T-helper 1 cell treated with Interleukin-12 subunit alpha and Interleukin-12 subunit beta and Interleukin-4 antibody, amounts not matched to agents 30 μg/mL and 1 μg/mL, for 36 hours (primary cell): Measurements from ENCODE around the gene MRPL53.
"Not testable (repeated sequence)": the region's sequence is repeated elsewhere in the genome, so short reads cannot be mapped to it uniquely, and the experiment has no call there.

Source experiments
- H3K27ac Mint-ChIP-seq: one replicate; pipeline ENCODE4 v1.8.0; 2021; ENCODE audit warnings: mild to moderate bottlenecking, mixed read lengths
- H3K27me3 Mint-ChIP-seq: one replicate; pipeline ENCODE4 v1.8.0; 2021; ENCODE audit warnings: low read depth, mixed read lengths
- H3K36me3 Mint-ChIP-seq: one replicate; pipeline ENCODE4 v1.8.0; 2021; ENCODE audit warnings: low read depth, mixed read lengths
- H3K4me1 Mint-ChIP-seq: one replicate; pipeline ENCODE4 v1.8.0; 2021; ENCODE audit warnings: low read depth, mixed read lengths
- H3K4me3 Mint-ChIP-seq: one replicate; pipeline ENCODE4 v1.8.0; 2021; ENCODE audit warnings: mild to moderate bottlenecking, moderate library complexity, mixed read lengths
- H3K9me3 Mint-ChIP-seq: one replicate; pipeline ENCODE4 v1.8.0; 2021; ENCODE audit warnings: mixed read lengths

MRPL53 gene

GRCh38 chr2:74474481-74474880, 2.0 kb upstream of the MRPL53 start:
- H3K36me3 Mint-ChIP-seq: peaks cover 33% of the 10 kb centered on the region
- peaks cover 27% of the 10 kb centered on the region for H3K4me1 Mint-ChIP-seq
- no peak overlapping the region for H3K4me3 Mint-ChIP-seq
- H3K9me3 Mint-ChIP-seq: no peaks in the 10 kb centered on the region
- H3K27me3 Mint-ChIP-seq: no peaks in the 10 kb centered on the region
- H3K27ac Mint-ChIP-seq: peak overlapping the region; percentile 17

- Mint-ChIP-seq H3K27ac (peak overlapping the region; percentile 98), H3K36me3 (peaks cover 28% of the 10 kb centered on the region), H3K4me3 (peak overlapping the region; percentile 98), H3K9me3 (no peaks in the 10 kb centered on the region), H3K4me1 (peaks cover 22% of the 10 kb centered on the region), H3K27me3 (no peaks in the 10 kb centered on the region)
Observed at GRCh38 chr2:74472945-74473258, 422 bp upstream of the MRPL53 start.

GRCh38 chr2:74471332-74472065, 981 bp downstream of the MRPL53 start:
- H3K4me3 Mint-ChIP-seq: peak overlapping the region; percentile 98
- no peaks in the 10 kb centered on the region for H3K9me3 Mint-ChIP-seq
- H3K4me1 Mint-ChIP-seq: peaks cover 22% of the 10 kb centered on the region
- peaks cover 24% of the 10 kb centered on the region for H3K36me3 Mint-ChIP-seq
- H3K27ac Mint-ChIP-seq: peak overlapping the region; percentile 98
- no peaks in the 10 kb centered on the region for H3K27me3 Mint-ChIP-seq

GRCh38 chr2:74470742-74471141, 1.7 kb downstream of the MRPL53 start:
- Mint-ChIP-seq H3K4me3 (peak overlapping the region; percentile 66), H3K27ac (peak overlapping the region; percentile 68), H3K4me1 (peaks cover 25% of the 10 kb centered on the region), H3K36me3 (peaks cover 24% of the 10 kb centered on the region)
- not testable (repeated sequence) for H3K9me3 Mint-ChIP-seq, H3K27me3 Mint-ChIP-seq

GRCh38 chr2:74464406-74464805, 8.1 kb downstream of the MRPL53 start:
- Mint-ChIP-seq H3K4me1 (peaks cover 20% of the 10 kb centered on the region), H3K36me3 (peaks cover 15% of the 10 kb centered on the region), H3K9me3 (no peaks in the 10 kb centered on the region), H3K4me3 (peak overlapping the region; percentile 99), H3K27ac (peak overlapping the region; percentile 77), H3K27me3 (no peaks in the 10 kb centered on the region)

GRCh38 chr2:74462786-74463105, 9.7 kb downstream of the MRPL53 start:
- H3K9me3 Mint-ChIP-seq: no peaks in the 10 kb centered on the region
- peaks cover 16% of the 10 kb centered on the region for H3K36me3 Mint-ChIP-seq
- H3K4me3 Mint-ChIP-seq: peak overlapping the region; percentile 41
- H3K4me1 Mint-ChIP-seq: peaks cover 27% of the 10 kb centered on the region
- H3K27me3 Mint-ChIP-seq: no peaks in the 10 kb centered on the region
- H3K27ac Mint-ChIP-seq: peak overlapping the region; percentile 31

- Mint-ChIP-seq H3K27ac (no peak overlapping the region), H3K9me3 (no peaks in the 10 kb centered on the region), H3K27me3 (no peaks in the 10 kb centered on the region), H3K36me3 (peaks cover 17% of the 10 kb centered on the region), H3K4me1 (peaks cover 28% of the 10 kb centered on the region), H3K4me3 (no peak overlapping the region)
Observed at GRCh38 chr2:74462054-74462785, 10.3 kb downstream of the MRPL53 start.

- Mint-ChIP-seq H3K36me3 (peaks cover 21% of the 10 kb centered on the region), H3K4me1 (peaks cover 35% of the 10 kb centered on the region), H3K27ac (no peak overlapping the region), H3K9me3 (no peaks in the 10 kb centered on the region), H3K4me3 (no peak overlapping the region), H3K27me3 (no peaks in the 10 kb centered on the region)
Observed at GRCh38 chr2:74461187-74462053, 11.1 kb downstream of the MRPL53 start.

GRCh38 chr2:74460187-74460586, 12.3 kb downstream of the MRPL53 start:
- Mint-ChIP-seq H3K36me3 (peaks cover 28% of the 10 kb centered on the region), H3K27ac (peak overlapping the region; percentile 26), H3K4me3 (peak overlapping the region; percentile 94), H3K4me1 (peaks cover 37% of the 10 kb centered on the region)
- H3K9me3 Mint-ChIP-seq, H3K27me3 Mint-ChIP-seq: not testable (repeated sequence)

- not testable (repeated sequence) for H3K27me3 Mint-ChIP-seq, H3K9me3 Mint-ChIP-seq
- Mint-ChIP-seq H3K27ac (peak overlapping the region; percentile 66), H3K36me3 (peaks cover 32% of the 10 kb centered on the region), H3K4me3 (peak overlapping the region; percentile 94), H3K4me1 (peaks cover 41% of the 10 kb centered on the region)
Observed at GRCh38 chr2:74459503-74460118, 12.9 kb downstream of the MRPL53 start.

GRCh38 chr2:74458938-74459363, 13.5 kb downstream of the MRPL53 start:
- peaks cover 42% of the 10 kb centered on the region for H3K4me1 Mint-ChIP-seq
- H3K27me3 Mint-ChIP-seq: no peaks in the 10 kb centered on the region
- H3K9me3 Mint-ChIP-seq: no peaks in the 10 kb centered on the region
- peaks cover 32% of the 10 kb centered on the region for H3K36me3 Mint-ChIP-seq
- peak overlapping the region; percentile 99 for H3K27ac Mint-ChIP-seq
- peak overlapping the region; percentile 94 for H3K4me3 Mint-ChIP-seq

- Mint-ChIP-seq H3K27me3 (no peaks in the 10 kb centered on the region), H3K9me3 (no peaks in the 10 kb centered on the region), H3K27ac (peak within 1 kb of the TSS; percentile 99), H3K4me1 (peaks cover 42% of the 10 kb centered on the region), H3K36me3 (peaks cover 32% of the 10 kb centered on the region), H3K4me3 (peak within 1 kb of the TSS; percentile 94)
Observed at GRCh38 chr2:74458132-74458937, 14.1 kb downstream of the MRPL53 start, which contains the start of gene WBP1. Gene WBP1 (plus strand): TSS chr2:74458438. CDS start chr2:74458603, 165 bp downstream.

GRCh38 chr2:74457549-74458131, 14.8 kb downstream of the MRPL53 start:
- Mint-ChIP-seq H3K9me3 (no peaks in the 10 kb centered on the region), H3K4me3 (peak overlapping the region; percentile 94), H3K36me3 (peaks cover 27% of the 10 kb centered on the region), H3K27me3 (no peaks in the 10 kb centered on the region), H3K4me1 (peaks cover 47% of the 10 kb centered on the region), H3K27ac (peak overlapping the region; percentile 99)
